Spleen (tissue), 11 donors: ENCODE data around the gene KLHL26. TPM values are rescaled to one million over a fixed set of nuclear protein-coding genes. Genes with fewer than 3 reads are reported as not detected.

ENCODE experiments used
- DNase-seq: peaks from one replicate; pipeline ENCODE4 v3.0.0-alpha.2; 2020
- H3K27ac ChIP-seq, 8 donors: fragments of 200-600 bp; sonication (generic) in 7 of 8; 1 replicate in 4 of 8; 2 replicates in 4 of 8; pipeline versions ENCODE4 v1.5.0 to v1.8.0; 2016 to 2021; ENCODE audit warnings: inconsistent platforms in 4 of 8, mild to moderate bottlenecking in 4 of 8, moderate library complexity in 1 of 8
- H3K27me3 ChIP-seq, 7 donors: fragments of 200-600 bp; sonication (generic) in 6 of 7; replicated peaks in 1 of 7; 1 replicate in 4 of 7; 2 replicates in 3 of 7; pipeline versions ENCODE4 v1.5.0 to v1.8.0; 2016 to 2021; ENCODE audit warnings: inconsistent platforms in 3 of 7, mild to moderate bottlenecking in 1 of 7
- H3K36me3 ChIP-seq, 6 donors: fragments of 200-600 bp; sonication (generic) in 5 of 6; 1 replicate in 4 of 6; 2 replicates in 2 of 6; pipeline versions ENCODE4 v1.5.0 to v1.8.0; 2016 to 2021; ENCODE audit warnings: inconsistent platforms in 2 of 6
- H3K4me1 ChIP-seq, 6 donors: fragments of 200-600 bp; sonication (generic) in 5 of 6; 1 replicate in 3 of 6; 2 replicates in 3 of 6; pipeline versions ENCODE4 v1.5.0 to v1.8.0; 2016 to 2021; ENCODE audit warnings: inconsistent platforms in 3 of 6
- H3K4me3 ChIP-seq, 8 donors: fragments of 200-600 bp; sonication (generic) in 7 of 8; 1 replicate in 4 of 8; 2 replicates in 4 of 8; pipeline versions ENCODE4 v1.5.0 to v1.8.0; 2016 to 2021; ENCODE audit warnings: inconsistent platforms in 4 of 8, mild to moderate bottlenecking in 4 of 8, moderate library complexity in 2 of 8
- H3K9me3 ChIP-seq, 8 donors: fragments of 200-600 bp; sonication (generic) in 7 of 8; 1 replicate in 4 of 8; 2 replicates in 4 of 8; pipeline versions ENCODE4 v1.5.0 to v1.8.0; 2016 to 2021; ENCODE audit warnings: inconsistent platforms in 4 of 8
- POLR2A ChIP-seq, 3 donors: fragments of 450-650 bp; IDR thresholded peaks; one replicate each; pipeline ENCODE4 v1.5.1; 2017; ENCODE audit warnings: antibody characterized with exemption in 3 of 3, mild to moderate bottlenecking in 1 of 3
- POLR2AphosphoS5 ChIP-seq, 3 donors: sonication (generic); formaldehyde crosslinking; IDR thresholded peaks; one replicate each; pipeline ENCODE4 v1.5.1; 2017; ENCODE audit warnings: antibody characterized with exemption in 3 of 3
- WGBS, 5 donors: extraction: QIAGEN DNeasy Blood & Tissue Kit in 3 of 5; methylation state at CpG; one replicate each; pipeline versions ENCODE4 v1.1.5 to v1.1.7; 2013 to 2018; 5-methylcytosine and 5-hydroxymethylcytosine counted together
- intact Hi-C: fragments of 100-400 bp; cut with DNase I; formaldehyde crosslinking; loops from one replicate; pipeline ENCODE4 v1.15.0; 2023; ENCODE audit warnings: low total_unique reads
- polyA plus RNA-seq, 3 donors: library from polyadenylated mRNA; stranded (reverse); fragments of 200-250 nt; gene quantifications; one replicate each; pipeline ENCODE4 v1.2.1, GENCODE V29; 2013
- total RNA-seq, 7 donors: library from RNA; depleted of rRNA in 3 of 7; stranded (reverse); fragments of >200 nt in 3 of 7; fragmentation: NEBNext Ultra II Directional in 4 of 7; extraction: Animal tissue kit (Norgen Biotek cat#: 25700) in 4 of 7; gene quantifications; one replicate each; pipeline versions ENCODE4 v1.1.0 to v1.2.1, GENCODE V29; 2016 to 2021
- TF ChIP-seq, protein P1 (sequence below), 11 experiments: fragments of 200-600 bp in 7 of 11; fragments of 450-650 bp in 4 of 11; sonication (generic) in 4 of 11; IDR thresholded peaks in 8 of 11; conservative IDR thresholded peaks in 3 of 11; 1 replicate in 7 of 11; 2 replicates in 4 of 11; pipeline versions ENCODE4 v1.4.0 to v1.8.0; 2016 to 2021; ENCODE audit warnings: antibody characterized with exemption in 11 of 11, inconsistent platforms in 4 of 11, mild to moderate bottlenecking in 1 of 11
- donor health status: healthy with polysubstance abuse.
- donor health status: DM: no; HTN: no; CAD: no; lungs with moderate emphysema.
- donor health status: DM: no; HTN: no; CAD: no.
- donor health status: Bipolar disorder and iron deficiency.
- donor health status: healthy.
- donor health status: DM: no; HTN: no; CAD: no.
- donor health status: DM: yes; HTN: yes; CAD: no.

Gene KLHL26
- total and polyA plus RNA-seq, 10 donors = 1.7 to 23.1 (median 7.2) TPM

DNA sequence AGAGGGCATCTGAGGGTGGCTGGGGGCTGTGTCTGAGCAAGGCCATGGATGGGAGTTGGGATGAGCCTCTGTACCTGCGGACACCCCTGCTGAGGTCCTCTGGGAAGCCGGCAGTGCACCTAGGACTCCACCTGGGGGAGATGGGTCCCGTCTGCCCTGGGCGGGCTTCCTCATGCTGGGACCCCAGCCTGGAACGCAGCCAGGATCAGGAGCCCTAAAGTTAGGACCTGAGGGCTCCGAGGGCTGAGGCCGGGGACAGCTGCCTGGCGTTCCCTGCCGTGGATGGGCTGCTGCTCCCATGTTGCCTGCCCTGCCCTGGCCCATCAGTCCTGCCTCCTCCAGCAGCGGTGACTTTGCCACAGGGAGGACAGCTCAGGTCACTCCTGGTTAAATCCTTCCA is 72.7 kb downstream of the KLHL26 start:
- H3K27me3 ChIP-seq = no peaks in the 10 kb centered on the region
- H3K4me1 ChIP-seq = peaks cover 0 to 30% (median 13%) of the 10 kb centered on the region in 6 donors
- TF ChIP-seq POLR2A (IDR thresholded peaks at IDR 0.05) = no peak
- TF ChIP-seq POLR2AphosphoS5 (IDR thresholded peaks at IDR 0.05) = no peak
- TF ChIP-seq, protein P1, sequence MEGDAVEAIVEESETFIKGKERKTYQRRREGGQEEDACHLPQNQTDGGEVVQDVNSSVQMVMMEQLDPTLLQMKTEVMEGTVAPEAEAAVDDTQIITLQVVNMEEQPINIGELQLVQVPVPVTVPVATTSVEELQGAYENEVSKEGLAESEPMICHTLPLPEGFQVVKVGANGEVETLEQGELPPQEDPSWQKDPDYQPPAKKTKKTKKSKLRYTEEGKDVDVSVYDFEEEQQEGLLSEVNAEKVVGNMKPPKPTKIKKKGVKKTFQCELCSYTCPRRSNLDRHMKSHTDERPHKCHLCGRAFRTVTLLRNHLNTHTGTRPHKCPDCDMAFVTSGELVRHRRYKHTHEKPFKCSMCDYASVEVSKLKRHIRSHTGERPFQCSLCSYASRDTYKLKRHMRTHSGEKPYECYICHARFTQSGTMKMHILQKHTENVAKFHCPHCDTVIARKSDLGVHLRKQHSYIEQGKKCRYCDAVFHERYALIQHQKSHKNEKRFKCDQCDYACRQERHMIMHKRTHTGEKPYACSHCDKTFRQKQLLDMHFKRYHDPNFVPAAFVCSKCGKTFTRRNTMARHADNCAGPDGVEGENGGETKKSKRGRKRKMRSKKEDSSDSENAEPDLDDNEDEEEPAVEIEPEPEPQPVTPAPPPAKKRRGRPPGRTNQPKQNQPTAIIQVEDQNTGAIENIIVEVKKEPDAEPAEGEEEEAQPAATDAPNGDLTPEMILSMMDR (IDR thresholded peaks at IDR 0.05 in 8 of 11, conservative IDR thresholded peaks at IDR 0.05 in 3 of 11) = no peak
- intact Hi-C loops = no loop called here
- DNase-seq = no peak
- no peak overlapping the region for H3K4me3 ChIP-seq
- no peaks in the 10 kb centered on the region for H3K9me3 ChIP-seq
- H3K27ac ChIP-seq = no peak overlapping the region
- 85 to 100% (median 92%) methylated on average over 1 to 10 of the region's 10 CpGs for WGBS, 5 donors
- peaks cover 0 to 12% (median 0%) of the 10 kb centered on the region in 6 donors for H3K36me3 ChIP-seq

DNA sequence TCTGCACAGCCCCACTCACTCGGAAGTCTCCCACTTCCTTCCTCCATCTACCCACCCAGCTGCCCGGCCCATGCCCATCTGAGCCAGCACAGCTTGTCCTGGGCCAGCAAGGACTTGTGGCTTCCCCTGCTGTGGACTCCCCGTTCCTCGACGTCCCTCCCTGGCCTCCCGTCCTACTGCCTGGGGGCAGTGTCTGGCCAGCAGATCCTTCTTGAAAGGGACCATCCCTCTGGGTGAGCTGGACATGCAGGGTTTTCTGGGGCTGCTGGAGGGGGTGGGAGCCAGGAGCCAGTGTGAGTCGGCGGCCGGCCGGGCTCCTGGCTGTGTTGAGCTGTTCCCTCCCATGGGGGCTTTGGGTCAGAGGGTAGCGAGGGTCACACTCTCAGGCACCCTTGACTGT is 73.4 kb downstream of the KLHL26 start:
- DNase-seq = no peak
- TF ChIP-seq POLR2AphosphoS5 (IDR thresholded peaks at IDR 0.05) (no peak), POLR2A (IDR thresholded peaks at IDR 0.05) (no peak)
- TF ChIP-seq, protein P1 (IDR thresholded peaks at IDR 0.05 in 8 of 11, conservative IDR thresholded peaks at IDR 0.05 in 3 of 11) = no peak
- Histone ChIP-seq H3K9me3 (no peaks in the 10 kb centered on the region), H3K36me3 (peaks cover 0 to 12% (median 0%) of the 10 kb centered on the region in 6 donors), H3K27me3 (no peaks in the 10 kb centered on the region), H3K4me3 (no peak overlapping the region), H3K27ac (no peak overlapping the region), H3K4me1 (peaks cover 0 to 30% (median 13%) of the 10 kb centered on the region in 6 donors)
- 58 to 66% (median 59%) methylated on average over 11 of the region's 11 CpGs for WGBS, 5 donors
- intact Hi-C loops = no loop called here

DNA sequence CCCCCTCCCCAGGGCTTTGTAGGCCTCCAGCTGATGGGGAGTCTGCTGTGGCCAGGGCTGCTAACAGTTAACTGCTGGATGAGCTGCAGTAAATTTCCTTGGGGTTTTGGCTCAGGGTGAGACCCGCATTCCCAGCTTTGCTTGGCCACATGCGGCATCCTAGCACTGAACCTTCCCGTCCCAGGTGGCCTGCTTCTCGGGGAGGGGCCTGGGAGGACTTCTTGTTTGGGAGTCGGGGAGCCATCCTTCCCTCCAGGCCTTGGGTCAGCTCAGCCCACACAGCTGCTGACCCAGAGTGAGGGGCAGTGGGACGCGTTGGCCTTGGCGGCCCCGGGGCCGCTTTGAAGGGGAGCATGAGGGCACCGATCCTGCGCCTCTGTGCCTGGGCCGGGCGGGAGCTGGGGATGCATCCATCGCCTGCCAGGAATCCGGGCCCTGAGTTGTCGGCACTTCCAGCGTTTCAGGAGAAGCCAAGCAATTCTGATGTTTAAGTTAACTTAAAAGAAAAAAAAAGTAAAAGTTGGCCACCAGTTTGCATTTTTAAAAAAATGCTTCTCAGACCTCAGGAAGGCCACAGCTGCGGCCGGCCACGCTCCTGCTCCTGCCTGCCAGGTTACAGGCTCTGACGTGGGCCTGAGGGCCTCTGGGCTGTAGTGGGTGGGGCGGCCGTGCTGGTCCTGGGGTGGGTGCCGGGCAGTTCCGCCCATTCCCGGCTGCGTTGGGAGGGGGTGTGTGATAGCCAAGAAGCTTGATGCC is 74.3 kb downstream of the KLHL26 start:
- DNase-seq = no peak
- 59 to 84% (median 81%) methylated on average over 22 to 28 of the region's 28 CpGs for WGBS, 5 donors
- TF ChIP-seq POLR2A (IDR thresholded peaks at IDR 0.05) (no peak), POLR2AphosphoS5 (IDR thresholded peaks at IDR 0.05) (peak in 1 of 3 donors; percentile 13)
- TF ChIP-seq, protein P1 (IDR thresholded peaks at IDR 0.05 in 8 of 11, conservative IDR thresholded peaks at IDR 0.05 in 3 of 11) = no peak
- no peak overlapping the region for H3K27ac ChIP-seq
- H3K4me1 ChIP-seq = peaks cover 0 to 36% (median 13%) of the 10 kb centered on the region in 6 donors
- no peaks in the 10 kb centered on the region for H3K9me3 ChIP-seq
- intact Hi-C loops = no loop called here
- H3K27me3 ChIP-seq = no peaks in the 10 kb centered on the region
- H3K4me3 ChIP-seq = no peak overlapping the region
- peaks cover 0 to 12% (median 0%) of the 10 kb centered on the region in 6 donors for H3K36me3 ChIP-seq

GRCh38 chr19:18711893-18712292 is 75.1 kb downstream of the KLHL26 start:
- DNase-seq = no peak
- H3K27ac ChIP-seq = no peak overlapping the region
- H3K9me3 ChIP-seq = no peaks in the 10 kb centered on the region
- whole genome bisulfite sequencing, 5 donors = 90 to 95% (median 93%) methylated on average over 3 of the region's 3 CpGs
- peaks cover 0 to 39% (median 13%) of the 10 kb centered on the region in 6 donors for H3K4me1 ChIP-seq
- peaks cover 0 to 12% (median 0%) of the 10 kb centered on the region in 6 donors for H3K36me3 ChIP-seq
- no peak overlapping the region for H3K4me3 ChIP-seq
- TF ChIP-seq, protein P1 (IDR thresholded peaks at IDR 0.05 in 8 of 11, conservative IDR thresholded peaks at IDR 0.05 in 3 of 11) = no peak
- TF ChIP-seq POLR2AphosphoS5 (IDR thresholded peaks at IDR 0.05) (no peak), POLR2A (IDR thresholded peaks at IDR 0.05) (no peak)
- H3K27me3 ChIP-seq = no peaks in the 10 kb centered on the region
- intact Hi-C loops = no loop called here
